Cerebellar cortex (tissue), 1 donor: ENCODE measurements around the gene HDAC7.
"Not testable (repeated sequence)": the region's sequence is repeated elsewhere in the genome, so short reads cannot be mapped to it uniquely, and the experiment has no call there.

Experiments
- DNase-seq: peaks from one replicate; pipeline ENCODE4 v3.0.0-alpha.2; 2015; ENCODE audit warnings: low spot score

The HDAC7 gene

GRCh38 chr12:47812797-47813510 lies 6.7 kb downstream of the HDAC7 start:
- peak; percentile 43 for DNase-seq

GRCh38 chr12:47811581-47812484 lies 7.9 kb downstream of the HDAC7 start:
- no peak for DNase-seq

DNA sequence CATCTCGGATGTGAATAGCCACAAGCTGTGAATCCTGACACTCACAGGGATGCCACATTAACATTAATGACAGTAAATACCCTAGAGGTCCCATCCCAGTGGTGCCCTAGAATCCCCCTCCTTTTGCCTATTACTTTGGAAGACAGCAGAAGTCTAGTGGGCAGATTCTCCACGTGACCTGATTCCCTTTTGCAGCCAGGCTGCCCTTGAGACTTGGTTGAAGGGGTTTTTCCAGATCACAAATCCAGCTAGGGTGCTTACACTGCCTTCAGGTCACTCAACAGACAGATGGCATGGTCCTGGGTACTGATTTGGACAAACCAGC lies 8.7 kb downstream of the HDAC7 start:
- DNase-seq, result no peak

- not testable (repeated sequence) for DNase-seq
Observed at GRCh38 chr12:47809518-47809917, 10.2 kb downstream of the HDAC7 start.

DNA sequence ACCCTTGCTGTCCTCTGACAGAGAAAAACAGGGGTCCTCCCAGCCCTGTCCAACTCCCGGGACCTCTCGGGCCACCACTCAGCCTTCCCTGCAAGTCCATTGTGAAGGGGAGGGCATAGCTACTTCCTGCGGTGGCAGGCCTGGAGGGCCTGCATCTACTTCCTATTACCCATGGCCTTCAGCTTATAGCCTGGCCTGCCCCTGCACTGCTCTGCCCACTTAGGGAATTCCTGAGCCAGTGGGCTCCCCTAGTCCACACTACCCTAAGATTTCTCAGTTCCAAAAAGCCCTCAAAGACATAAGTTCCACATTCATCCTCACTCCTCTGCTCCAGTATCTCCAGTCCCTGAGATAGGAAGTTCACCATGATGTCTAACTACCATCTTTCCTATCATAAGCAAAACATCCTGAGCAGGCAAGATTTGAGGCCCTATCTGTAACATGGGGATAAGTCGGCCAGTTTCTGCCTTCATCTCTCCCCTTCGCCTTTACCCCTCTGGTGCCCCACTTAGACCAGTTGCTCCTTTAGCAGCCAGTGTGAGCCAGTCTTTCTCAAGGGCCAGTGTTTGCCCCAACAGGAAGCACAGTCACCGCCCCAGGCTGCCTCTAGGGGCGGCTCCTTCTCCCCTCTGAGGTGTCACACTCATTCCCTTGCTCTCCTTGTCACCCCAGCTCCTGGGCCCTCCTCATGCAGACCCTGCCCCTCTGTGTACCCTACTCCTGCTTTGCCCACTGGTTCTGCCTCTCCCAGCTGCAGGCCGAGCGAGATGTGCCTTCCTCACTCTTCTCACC lies 10.9 kb downstream of the HDAC7 start:
- no peak for DNase-seq

DNA sequence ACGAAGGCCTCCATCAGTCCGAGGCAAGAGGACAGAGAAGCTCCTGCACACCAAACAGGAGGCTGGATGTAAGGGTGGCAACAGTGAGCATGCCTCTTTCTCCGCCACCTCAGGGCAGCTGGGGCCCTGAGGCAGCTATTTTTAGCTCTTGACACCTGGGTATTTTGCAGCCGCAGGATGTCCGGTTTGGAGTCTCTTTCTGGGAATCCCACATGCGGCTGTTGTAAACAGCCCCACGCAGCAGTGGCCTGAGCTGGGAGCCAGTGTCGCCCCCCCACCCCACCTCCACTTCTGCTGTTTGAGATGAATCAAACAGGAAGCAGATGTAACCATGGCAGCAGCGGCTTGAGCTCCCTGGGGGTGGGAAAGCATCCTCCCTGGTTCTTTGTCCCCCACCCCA lies 11.7 kb downstream of the HDAC7 start:
- DNase-seq, result no peak

DNA sequence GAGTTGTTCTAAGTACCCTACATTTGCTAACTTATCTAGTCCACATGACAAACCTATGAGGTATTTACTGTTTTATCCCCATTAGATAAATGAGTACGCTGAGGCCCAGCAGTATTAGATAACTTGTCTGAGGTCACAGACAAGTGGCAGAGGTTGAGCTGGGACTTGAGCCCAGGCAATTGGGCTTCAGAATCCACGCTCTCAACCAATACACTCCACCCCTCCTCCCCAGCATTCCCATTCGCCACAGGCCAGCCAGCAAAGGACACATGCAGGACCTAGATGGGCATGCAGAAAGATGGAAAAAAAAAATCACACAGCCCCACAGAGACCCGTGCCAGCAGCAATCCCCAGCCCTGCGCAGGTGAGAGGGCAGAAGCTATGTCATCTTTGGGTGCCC lies 12.4 kb downstream of the HDAC7 start:
- DNase-seq, result no peak

- DNase-seq, result no peak
Observed at GRCh38 chr12:47805417-47805816, 14.3 kb downstream of the HDAC7 start.

DNA sequence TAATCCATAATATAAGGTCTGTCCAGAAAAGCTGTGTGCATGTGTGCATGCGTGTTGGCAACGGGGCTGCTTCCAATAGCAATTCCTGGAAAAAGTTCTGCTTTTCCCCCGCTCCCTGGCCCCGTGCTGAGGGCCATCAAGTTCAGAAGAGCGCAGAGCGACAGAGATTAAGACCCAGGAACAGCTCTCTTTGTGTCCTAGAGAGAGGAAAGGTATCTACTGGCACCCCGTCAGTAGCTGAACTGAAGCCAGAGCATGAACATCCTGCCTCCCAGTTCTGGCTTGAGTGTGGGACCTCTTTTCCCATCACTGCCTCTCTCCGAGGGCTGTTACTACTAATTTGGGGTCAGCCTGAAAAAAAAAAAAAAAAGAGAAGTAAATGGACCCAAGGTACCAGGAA lies 15.5 kb downstream of the HDAC7 start:
- no peak for DNase-seq

- DNase-seq, result no peak
Observed at GRCh38 chr12:47803191-47803875, 16.4 kb downstream of the HDAC7 start.

GRCh38 chr12:47802312-47802711 lies 17.4 kb downstream of the HDAC7 start:
- no peak for DNase-seq

DNA sequence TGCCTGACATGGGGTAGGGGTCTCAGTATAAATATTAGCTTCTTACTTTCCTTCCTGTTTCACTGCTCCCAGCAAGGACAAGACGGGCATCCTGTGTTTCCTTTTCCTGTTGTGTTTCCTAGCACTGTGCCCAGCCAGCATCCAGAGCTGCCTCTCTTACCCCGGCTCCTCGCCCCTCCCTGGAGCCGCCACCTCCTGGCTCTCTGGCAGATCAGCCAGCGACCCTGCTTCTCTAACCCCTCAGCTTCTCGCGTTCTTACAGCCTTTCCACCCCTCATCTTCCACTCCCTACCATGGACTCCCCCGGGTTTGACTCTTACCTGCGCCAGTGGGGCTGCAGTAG lies 17.8 kb downstream of the HDAC7 start:
- no peak for DNase-seq

DNA sequence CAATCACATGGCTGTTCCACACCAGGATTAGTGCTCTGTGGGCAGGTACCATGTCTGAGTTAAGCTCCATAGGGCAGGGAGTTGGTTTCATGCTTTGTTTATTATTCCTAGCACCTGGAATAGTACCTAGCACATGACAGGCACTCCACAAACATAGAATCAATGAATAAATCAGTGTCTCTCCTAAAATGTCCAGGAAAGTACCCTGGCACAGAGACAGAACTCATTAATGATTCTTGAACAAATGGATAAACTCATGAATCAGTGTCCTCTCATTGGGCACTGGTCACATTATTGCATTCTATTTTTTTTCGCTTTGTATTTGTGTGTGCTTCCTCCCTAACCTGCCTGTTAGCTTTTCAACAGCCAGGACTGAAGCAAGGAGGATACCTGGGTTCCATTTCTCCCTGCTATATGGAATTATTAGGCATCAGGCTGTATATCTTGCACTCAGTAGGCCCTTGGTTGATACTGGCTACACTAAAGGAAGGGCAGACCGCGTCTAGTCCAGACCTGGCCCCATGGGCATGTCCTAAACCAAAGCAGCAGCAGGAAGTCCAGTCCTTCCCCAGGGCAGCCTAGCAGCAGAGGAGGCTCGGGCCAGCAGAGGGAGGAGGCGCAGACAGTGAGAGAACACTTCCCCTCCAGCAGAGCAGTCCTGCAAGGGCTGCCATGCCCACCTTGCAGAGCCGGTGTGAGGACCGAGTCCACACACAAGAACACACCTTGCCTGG lies 18.4 kb downstream of the HDAC7 start:
- DNase-seq, result no peak

GRCh38 chr12:47800582-47800981 lies 19.1 kb downstream of the HDAC7 start:
- no peak for DNase-seq

DNA sequence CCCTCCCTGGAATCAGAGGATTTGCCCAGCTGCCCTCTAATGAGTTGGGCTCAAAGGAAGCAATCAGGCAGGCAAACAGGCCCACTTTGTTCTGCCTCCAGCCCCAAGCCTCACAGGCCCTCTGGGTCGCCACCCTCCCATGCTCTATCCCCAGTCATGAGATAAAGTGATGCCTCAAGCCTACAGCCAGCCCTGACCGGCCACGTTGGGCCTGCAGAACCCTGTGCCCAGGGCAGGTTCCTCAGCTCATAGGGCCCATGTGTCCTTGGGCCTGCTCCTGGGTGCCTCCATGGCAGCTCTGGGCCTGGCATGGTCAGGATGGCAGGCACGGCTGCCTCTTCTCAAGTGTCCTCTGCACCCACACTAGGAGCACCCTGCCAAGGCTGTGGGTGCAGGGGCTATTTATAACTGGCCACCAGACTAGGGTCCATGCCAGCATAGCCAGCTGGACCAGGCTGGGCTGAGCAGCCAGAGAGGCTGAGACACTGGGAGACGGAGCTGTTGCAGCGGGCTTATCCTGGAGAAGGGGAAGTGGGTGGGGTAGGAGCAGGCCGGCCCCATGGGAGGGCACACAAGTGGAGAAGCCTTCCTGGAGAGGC lies 20.2 kb downstream of the HDAC7 start:
- no peak for DNase-seq

- no peak for DNase-seq
Observed at GRCh38 chr12:47798382-47798948, 21.2 kb downstream of the HDAC7 start.

GRCh38 chr12:47797441-47797840 lies 22.3 kb downstream of the HDAC7 start:
- DNase-seq, result no peak

DNA sequence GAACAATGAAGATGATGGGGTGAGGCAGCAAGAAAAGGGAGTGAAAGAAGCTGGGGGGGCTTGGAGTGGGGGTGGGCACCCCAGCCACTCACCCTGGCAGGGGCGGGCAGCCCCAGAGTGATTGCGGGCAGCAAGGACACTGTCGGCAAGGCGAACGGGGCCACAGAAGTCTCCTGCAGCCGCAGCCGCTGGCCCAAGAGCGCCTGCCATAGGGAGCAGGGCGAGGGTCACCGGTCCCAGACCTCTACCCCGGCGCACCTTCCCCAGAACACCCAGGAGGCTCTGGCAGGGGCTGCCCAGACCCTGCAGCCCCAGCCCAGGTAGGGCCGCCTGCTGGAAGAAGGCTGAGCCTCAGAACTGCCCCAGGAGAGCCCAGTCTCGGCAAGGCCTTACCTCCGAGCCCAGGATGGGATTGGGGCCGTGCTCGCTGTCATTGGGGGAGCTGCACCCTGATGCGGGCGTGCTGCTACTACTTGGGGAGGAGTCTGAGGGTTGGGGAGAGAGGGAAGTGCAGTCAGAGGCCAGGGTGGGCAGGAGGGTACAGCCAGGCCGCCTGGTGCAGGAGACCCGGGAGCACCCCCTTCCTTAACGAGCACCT lies 23.8 kb downstream of the HDAC7 start:
- DNase-seq, result no peak

- no peak for DNase-seq
Observed at GRCh38 chr12:47795121-47795813, 24.4 kb downstream of the HDAC7 start.

DNA sequence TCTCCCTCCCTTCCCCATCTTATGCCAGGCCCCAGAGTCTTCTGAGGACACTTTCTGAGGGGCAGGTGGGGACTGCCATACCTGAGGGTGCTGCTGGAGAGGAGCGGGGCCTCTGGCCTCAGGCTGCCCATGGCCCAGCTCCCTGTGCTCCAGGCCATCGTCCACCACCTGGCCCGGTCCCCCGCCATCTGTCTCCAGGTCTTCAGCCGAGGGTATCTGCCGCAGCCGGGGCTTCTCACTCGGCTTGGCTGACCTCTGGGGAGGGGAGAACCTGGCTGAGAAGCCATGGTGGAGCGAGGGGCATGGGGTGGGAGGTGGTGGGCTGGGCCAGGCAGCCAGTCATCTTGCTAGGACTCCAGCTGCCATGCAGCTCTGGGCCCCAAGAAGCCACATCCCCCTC lies 25.0 kb downstream of the HDAC7 start:
- no peak for DNase-seq
